ENCODE results near the gene CUL2. TPM values are rescaled to one million over a fixed set of nuclear protein-coding genes. Genes with fewer than 3 reads are reported as not detected.

Gene CUL2
- polyA plus RNA-seq, 1 of the 3 experiments (the other 2 are of a cell fraction) = 13.1 TPM

- Histone ChIP-seq H3K9me2 (no peaks in the 10 kb centered on the region), H3K9ac (no peak overlapping the region), H4K20me1 (ENCODE audit: insufficient read depth) (no peaks in the 10 kb centered on the region), H3K4me3 (ENCODE audit: low read depth in 2 of 2, low read length in 1 of 2) (no peak overlapping the region), H3K4me2 (no peak overlapping the region), H3K4me1 (ENCODE audit: control insufficient read depth in 1 of 2, insufficient read depth in 2 of 2, low read depth in 1 of 2, low read length in 1 of 2) (no peaks in the 10 kb centered on the region), H3K79me2 (ENCODE audit: insufficient read depth) (no peaks in the 10 kb centered on the region), H3K27ac (ENCODE audit: low read depth in 2 of 2, low read length in 1 of 2) (no peak overlapping the region), H3F3A (replicated peaks; ENCODE audit: insufficient read depth) (peaks cover 5% of the 10 kb centered on the region), H2AFZ (ENCODE audit: low read depth) (no peak overlapping the region), H3K27me3 (ENCODE audit: insufficient read depth) (no peaks in the 10 kb centered on the region), H3K36me3 (replicated peaks in 1 of 2; ENCODE audit: control insufficient read depth in 1 of 2, insufficient read depth in 2 of 2, low read length in 1 of 2) (no peaks in the 10 kb centered on the region), H3K9me3 (peaks cover 11% of the 10 kb centered on the region; the same call in 1 of the 2 replicates)
- WGBS (ENCODE audit: low lambda C conversion rate) = 88% methylated on average over 8 of the region's 8 CpGs
- CTCF ChIA-PET = interaction anchor here (1.3 kb wide), 1 partner anchor 38 kb away, joined by 3 read pairs; no protein-coding TSS in a partner anchor
- POLR2A ChIA-PET = interaction anchor here (0.6 kb wide), 1 partner anchor 379 kb away, joined by 3 read pairs; no protein-coding TSS in a partner anchor
- TF ChIP-seq IRF3 (IDR thresholded peaks at IDR 0.05; ENCODE audit: low read depth, low read length) (no peak), USF2 (IDR thresholded peaks at IDR 0.05; ENCODE audit: borderline replicate concordance, low read depth, low read length) (no peak), GABPA (IDR thresholded peaks at IDR 0.05; ENCODE audit: low read depth) (no peak), RCOR1 (IDR thresholded peaks at IDR 0.05; ENCODE audit: low read length) (no peak), EP300 (IDR thresholded peaks at IDR 0.05; ENCODE audit: borderline replicate concordance in 1 of 2, low read depth in 1 of 2, low read length in 1 of 2) (no peak), CTCF (IDR thresholded peaks at IDR 0.05) (no peak), YY1 (IDR thresholded peaks at IDR 0.05; ENCODE audit: low read depth) (no peak), MEF2A (IDR thresholded peaks at IDR 0.05; ENCODE audit: borderline replicate concordance, low read depth) (no peak), FOXJ3 (CRISPR knock-in tag; IDR thresholded peaks at IDR 0.05) (no peak), TEAD4 (IDR thresholded peaks at IDR 0.05; ENCODE audit: borderline replicate concordance, insufficient read depth) (no peak), RXRA (IDR thresholded peaks at IDR 0.05; ENCODE audit: borderline replicate concordance, low read depth) (no peak), SIN3A (IDR thresholded peaks at IDR 0.05; ENCODE audit: borderline replicate concordance, low read depth, low read length) (no peak), POLR2AphosphoS5 (IDR thresholded peaks at IDR 0.05; ENCODE audit: low read depth, low read length) (no peak)
- TF ChIP-seq, protein P1, sequence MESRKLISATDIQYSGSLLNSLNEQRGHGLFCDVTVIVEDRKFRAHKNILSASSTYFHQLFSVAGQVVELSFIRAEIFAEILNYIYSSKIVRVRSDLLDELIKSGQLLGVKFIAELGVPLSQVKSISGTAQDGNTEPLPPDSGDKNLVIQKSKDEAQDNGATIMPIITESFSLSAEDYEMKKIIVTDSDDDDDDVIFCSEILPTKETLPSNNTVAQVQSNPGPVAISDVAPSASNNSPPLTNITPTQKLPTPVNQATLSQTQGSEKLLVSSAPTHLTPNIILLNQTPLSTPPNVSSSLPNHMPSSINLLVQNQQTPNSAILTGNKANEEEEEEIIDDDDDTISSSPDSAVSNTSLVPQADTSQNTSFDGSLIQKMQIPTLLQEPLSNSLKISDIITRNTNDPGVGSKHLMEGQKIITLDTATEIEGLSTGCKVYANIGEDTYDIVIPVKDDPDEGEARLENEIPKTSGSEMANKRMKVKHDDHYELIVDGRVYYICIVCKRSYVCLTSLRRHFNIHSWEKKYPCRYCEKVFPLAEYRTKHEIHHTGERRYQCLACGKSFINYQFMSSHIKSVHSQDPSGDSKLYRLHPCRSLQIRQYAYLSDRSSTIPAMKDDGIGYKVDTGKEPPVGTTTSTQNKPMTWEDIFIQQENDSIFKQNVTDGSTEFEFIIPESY (IDR thresholded peaks at IDR 0.05; ENCODE audit: borderline replicate concordance, low read depth) = no peak
- TF ChIP-seq, protein P2, sequence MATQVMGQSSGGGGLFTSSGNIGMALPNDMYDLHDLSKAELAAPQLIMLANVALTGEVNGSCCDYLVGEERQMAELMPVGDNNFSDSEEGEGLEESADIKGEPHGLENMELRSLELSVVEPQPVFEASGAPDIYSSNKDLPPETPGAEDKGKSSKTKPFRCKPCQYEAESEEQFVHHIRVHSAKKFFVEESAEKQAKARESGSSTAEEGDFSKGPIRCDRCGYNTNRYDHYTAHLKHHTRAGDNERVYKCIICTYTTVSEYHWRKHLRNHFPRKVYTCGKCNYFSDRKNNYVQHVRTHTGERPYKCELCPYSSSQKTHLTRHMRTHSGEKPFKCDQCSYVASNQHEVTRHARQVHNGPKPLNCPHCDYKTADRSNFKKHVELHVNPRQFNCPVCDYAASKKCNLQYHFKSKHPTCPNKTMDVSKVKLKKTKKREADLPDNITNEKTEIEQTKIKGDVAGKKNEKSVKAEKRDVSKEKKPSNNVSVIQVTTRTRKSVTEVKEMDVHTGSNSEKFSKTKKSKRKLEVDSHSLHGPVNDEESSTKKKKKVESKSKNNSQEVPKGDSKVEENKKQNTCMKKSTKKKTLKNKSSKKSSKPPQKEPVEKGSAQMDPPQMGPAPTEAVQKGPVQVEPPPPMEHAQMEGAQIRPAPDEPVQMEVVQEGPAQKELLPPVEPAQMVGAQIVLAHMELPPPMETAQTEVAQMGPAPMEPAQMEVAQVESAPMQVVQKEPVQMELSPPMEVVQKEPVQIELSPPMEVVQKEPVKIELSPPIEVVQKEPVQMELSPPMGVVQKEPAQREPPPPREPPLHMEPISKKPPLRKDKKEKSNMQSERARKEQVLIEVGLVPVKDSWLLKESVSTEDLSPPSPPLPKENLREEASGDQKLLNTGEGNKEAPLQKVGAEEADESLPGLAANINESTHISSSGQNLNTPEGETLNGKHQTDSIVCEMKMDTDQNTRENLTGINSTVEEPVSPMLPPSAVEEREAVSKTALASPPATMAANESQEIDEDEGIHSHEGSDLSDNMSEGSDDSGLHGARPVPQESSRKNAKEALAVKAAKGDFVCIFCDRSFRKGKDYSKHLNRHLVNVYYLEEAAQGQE (IDR thresholded peaks at IDR 0.05; ENCODE audit: low read depth, low read length) = no peak
- DNase-seq = no peak
Measured at GRCh38 chr10:34988397-34989067, 101.6 kb downstream of the CUL2 start.

All from SK-N-SH (cell line).